Mucosa of gallbladder (tissue), 1 donor: ENCODE results near the gene APOBR. TPM values are rescaled to one million over a fixed set of nuclear protein-coding genes. Genes with fewer than 3 reads are reported as not detected.
A peak's percentile ranks its signal among the peaks of the same experiment; 100 is the strongest.
"Not testable (repeated sequence)": the region's sequence is repeated elsewhere in the genome, so short reads cannot be mapped to it uniquely, and the experiment has no call there.

Source experiments
- DNase-seq: peaks from one replicate; pipeline ENCODE4 v3.0.0-alpha.2; 2020; ENCODE audit warnings: low spot score
- total RNA-seq: library from RNA; stranded (reverse); gene quantifications from one replicate; pipeline ENCODE4 v1.2.1, GENCODE V29; 2021
- donor health status: DM: no; HTN: no; CAD: no.

APOBR gene
- total RNA-seq, 1 donor from 2014 or later = 3.3 TPM

GRCh38 chr16:28526201-28527099 is 32.0 kb downstream of the APOBR start:
- no peak for DNase-seq

DNA sequence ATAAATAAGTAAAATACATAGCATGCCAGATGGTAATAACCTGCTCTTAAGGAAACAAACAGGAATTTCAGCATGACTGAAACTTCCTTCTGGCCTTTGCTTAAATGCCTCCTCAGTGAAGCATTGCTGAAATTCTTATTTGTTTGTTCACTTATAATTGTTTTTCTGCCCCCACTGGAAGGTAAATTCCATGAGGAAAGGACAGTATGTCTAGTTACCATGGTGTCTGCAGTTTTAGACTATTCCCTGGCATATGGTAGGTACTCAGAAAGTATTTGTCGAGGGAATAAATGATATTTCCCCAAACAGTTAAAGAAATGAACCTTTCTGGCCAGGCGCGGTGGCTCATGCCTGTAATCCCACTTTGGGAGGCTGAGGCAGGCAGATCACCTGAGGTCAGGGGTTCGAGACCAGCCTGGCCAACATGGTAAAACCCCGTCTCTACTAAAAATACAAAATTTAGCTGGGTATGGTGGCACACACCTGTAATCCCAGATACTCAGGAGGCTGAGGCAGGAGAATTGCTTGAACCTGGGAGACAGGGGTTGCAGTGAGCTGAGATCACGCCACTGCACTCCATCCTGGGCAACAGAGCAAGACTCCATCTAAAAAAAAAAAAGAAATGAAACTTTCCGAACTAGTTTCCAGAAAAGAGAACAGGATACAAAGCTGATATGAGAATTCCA is 32.8 kb downstream of the APOBR start:
- DNase-seq = not testable (repeated sequence)

GRCh38 chr16:28527985-28528384 is 33.5 kb downstream of the APOBR start:
- no peak for DNase-seq

- no peak for DNase-seq
Observed at GRCh38 chr16:28528463-28528867, 34.0 kb downstream of the APOBR start.

DNA sequence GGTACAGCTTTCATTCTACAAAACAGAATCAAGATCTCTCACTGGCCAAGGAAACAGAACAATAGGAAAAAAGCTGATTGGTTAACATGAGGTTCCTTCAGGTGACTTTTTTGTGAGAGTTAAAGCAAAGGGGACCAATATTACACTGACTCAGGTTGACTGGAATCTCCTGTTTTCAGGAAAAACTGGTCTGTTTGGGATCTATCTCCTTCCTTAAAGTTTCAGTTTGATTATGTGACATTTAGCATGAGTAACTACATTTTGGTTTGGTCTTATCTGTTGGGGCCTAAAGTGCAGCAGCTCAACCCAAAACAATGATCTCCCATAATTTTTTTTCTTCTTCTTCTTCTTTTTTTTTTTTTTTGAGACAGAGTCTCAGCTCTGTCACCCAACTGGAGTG is 34.7 kb downstream of the APOBR start:
- no peak for DNase-seq

- DNase-seq = peak; percentile 64
Observed at GRCh38 chr16:28531777-28532744, 37.6 kb downstream of the APOBR start.

GRCh38 chr16:28532940-28533647 is 38.7 kb downstream of the APOBR start:
- no peak for DNase-seq

DNA sequence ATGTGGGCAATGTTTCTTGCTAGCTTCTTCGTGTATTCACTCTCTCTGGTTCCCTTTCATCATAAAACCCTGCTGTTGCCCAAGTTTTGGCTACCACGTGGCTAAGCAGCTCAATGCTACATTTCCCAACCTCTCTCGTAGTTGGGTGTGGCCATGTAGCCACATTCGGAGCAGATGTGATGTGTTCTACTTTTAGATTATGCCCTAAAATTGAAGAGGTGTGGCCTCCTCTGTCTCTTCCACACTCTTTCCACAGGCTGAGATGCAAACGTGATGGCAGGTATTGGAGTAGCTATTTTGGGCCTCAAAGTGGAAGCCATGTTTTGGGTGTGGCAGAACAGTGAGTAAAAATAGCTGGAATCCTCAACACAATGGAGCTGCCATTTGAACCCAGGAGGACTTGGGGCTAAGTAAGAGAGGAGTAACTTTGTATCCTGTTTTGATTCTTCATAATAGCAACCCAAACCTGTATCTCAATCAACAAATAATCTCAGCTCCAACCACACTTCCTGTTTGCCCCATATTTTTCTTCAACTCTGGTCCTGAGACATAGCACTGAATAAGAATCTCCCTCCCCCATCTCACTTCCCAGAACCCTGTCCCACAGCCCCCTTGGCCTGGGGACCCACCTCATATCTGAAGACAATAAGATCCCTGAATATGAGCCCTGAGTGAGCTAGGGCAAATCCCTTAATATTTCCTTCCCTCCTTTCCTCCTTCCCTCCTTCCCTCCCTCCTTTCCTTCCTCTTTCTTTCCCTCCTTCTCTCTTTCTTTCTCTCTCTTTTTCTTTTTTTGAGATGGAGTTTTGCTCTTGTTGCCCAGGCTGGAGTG is 40.3 kb downstream of the APOBR start:
- no peak for DNase-seq

DNA sequence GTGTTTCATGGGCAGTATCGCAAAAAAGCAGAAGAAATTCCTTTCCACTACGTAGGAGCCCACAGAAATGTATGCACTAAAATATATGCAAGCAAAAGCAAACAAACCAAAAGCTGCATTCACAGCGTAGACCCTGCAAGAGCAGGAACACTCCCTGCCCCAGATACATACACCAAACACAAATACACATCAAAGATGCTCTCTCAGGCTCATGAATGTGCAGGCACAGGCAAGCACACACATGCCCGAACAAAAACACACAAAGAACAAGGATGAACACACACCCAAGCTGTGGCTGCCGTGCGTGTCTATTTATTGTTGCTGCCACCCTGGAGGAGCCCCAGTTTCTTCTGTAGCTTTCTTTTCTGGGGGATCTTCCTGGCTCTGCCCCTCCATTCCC is 42.6 kb downstream of the APOBR start:
- no peak for DNase-seq

GRCh38 chr16:28537964-28538732 is 43.7 kb downstream of the APOBR start:
- DNase-seq = no peak

- peak; percentile 90 for DNase-seq
Observed at GRCh38 chr16:28538733-28539596, 44.5 kb downstream of the APOBR start, which contains the start of gene NUPR1. Gene NUPR1 (minus strand): TSS chr16:28538974. CDS start chr16:28538907, 67 bp downstream.

DNA sequence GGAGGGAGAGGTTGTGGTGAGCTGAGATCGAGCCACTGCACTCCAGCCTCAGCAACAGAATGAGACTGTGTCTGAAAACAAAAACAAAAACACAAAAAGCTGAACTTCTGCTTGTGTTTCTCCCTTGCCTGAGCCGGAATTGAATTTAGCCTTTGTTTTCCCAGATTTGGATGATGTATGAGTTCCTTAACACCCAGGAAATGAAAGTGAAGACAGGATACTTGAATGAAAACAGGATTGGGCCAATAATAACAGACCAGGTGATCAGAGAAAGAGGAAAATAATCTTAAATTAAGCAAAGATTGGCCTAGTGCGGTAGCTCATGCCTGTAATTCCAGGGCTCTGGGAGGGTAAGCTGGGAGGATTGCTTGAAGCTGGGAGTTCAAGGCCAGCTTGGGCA is 45.9 kb downstream of the APOBR start:
- DNase-seq = no peak

DNA sequence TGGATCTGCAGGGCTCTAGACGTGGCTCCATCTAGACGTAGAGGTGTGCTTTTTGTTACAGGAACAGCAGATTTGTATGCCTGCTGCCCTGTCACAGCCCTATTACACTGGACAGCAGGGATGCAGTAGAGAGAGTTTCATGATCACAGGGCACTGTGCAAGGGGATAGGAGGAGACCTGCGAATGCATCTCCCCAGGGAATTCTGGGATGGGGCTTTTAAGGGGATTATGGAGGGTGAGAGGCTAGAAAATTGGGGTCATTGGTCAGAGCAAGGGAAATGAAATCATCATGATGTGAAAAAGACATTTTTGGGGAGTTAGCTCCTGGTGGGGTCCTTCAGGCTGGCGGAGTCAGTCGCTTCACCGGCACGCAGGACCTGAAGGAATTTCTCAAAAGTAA is 48.2 kb downstream of the APOBR start:
- DNase-seq = no peak

- DNase-seq = peak; percentile 48
Observed at GRCh38 chr16:28543072-28543471, 48.6 kb downstream of the APOBR start.

DNA sequence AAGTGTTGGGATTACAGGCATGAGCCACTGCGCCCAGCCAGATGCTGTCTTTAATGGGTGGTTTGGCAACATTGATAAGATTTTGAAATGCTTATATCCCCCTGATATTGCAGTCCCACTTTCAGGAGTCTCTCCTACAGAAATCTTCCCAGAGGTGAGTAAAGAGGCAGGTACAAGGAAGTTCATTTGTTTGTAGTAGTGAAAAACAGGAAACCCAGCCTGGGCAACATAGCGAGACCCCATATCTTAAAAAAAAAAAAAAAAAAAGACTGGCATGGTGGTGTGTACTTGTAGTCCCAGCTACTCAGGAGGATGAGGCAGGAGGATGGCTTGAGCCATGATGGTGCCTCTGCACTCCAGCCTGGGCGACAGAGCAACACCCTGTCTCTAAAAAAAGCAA is 50.6 kb downstream of the APOBR start:
- DNase-seq = no peak

- not testable (repeated sequence) for DNase-seq
Observed at GRCh38 chr16:28545964-28546363, 51.5 kb downstream of the APOBR start.

DNA sequence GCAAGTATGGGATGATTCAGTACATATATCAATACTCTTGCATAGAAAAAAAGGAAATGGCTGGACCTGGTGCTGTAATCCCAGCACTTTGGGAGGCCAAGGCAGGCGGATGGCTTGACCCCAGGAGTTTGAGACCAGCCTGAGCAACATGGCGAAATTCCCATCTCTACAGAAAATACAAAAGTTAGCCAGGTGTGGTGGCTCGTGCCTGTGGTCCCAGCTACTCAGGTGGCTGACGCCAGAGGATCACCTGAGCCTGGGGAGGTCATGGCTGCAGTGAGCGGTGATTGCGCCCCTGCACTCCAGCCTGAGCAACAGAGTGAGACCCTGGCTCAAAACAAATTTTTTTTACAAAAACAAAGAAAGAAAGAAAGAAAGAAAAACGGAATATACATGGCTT is 52.2 kb downstream of the APOBR start:
- DNase-seq = no peak

DNA sequence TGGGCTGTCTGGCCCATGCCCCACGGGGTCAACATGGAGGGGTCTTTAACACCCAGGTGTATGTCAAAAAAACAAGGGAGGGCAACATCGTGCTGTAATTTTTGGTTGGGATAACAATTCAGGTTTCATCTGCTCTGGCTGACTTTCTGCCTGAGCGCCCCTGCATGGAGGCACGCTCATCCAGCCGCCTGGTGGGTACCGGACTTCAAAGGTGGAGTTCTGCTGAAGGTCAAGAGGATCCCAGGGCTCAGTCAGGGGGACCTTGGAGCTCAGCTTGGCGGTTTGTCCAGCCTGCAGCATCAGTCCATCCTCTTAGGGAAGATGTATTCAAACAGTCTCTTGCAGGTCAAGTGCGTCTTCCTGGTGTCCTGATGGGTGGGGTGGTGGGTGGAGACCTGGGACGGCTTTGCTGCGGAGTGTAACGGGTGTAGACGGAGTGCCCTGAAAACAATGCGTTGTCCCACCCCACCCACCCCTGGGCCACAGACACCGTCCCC is 53.9 kb downstream of the APOBR start:
- no peak for DNase-seq
